Erythroblast (primary cell): Measurements from ENCODE around the gene LONRF3.

Experiments used
- GATA1 ChIP-seq: IDR thresholded peaks from 2 replicates; pipeline ENCODE4 v1.6.1; 2011; ENCODE audit warnings: low read depth, mild to moderate bottlenecking, control low read depth, low read length, moderate library complexity
- POLR2A ChIP-seq: IDR thresholded peaks from 2 replicates; pipeline ENCODE4 v1.6.1; 2011; ENCODE audit warnings: mild to moderate bottlenecking, low read length

- TF ChIP-seq POLR2A (no peak), GATA1 (no peak)
Measured at GRCh38 chrX:119045884-119046283, 71.5 kb downstream of the LONRF3 start.
